Karpas-422 (cell line): ENCODE data around the gene SRGN. TPM values are rescaled to one million over a fixed set of nuclear protein-coding genes. Genes with fewer than 3 reads are reported as not detected.
A peak's percentile ranks its signal among the peaks of the same experiment; 100 is the strongest.

Experiments
- DNase-seq: peaks from one replicate; pipeline ENCODE4 v3.0.0-alpha.2; 2015
- H2AFZ ChIP-seq: fragments of 200-600 bp; sonication (generic); 2 replicates; pipeline ENCODE4 v1.6.1; 2014; ENCODE audit warnings: antibody characterized with exemption, low read length, mixed read lengths
- H3K27ac ChIP-seq: fragments of 200-600 bp; sonication (generic); 2 replicates; pipeline ENCODE4 v1.5.1; 2014; ENCODE audit warnings: mild to moderate bottlenecking, low read length, moderate library complexity
- H3K27me3 ChIP-seq: fragments of 200-600 bp; sonication (generic); 2 replicates; pipeline ENCODE4 v1.6.1; 2014; ENCODE audit warnings: low read length, mixed read lengths
- H3K36me3 ChIP-seq: fragments of 200-600 bp; sonication (generic); 2 replicates; pipeline ENCODE4 v1.6.1; 2014; ENCODE audit warnings: low read length, mixed read lengths; ENCODE audit not compliant: insufficient read depth
- H3K4me1 ChIP-seq: fragments of 200-600 bp; sonication (generic); 2 replicates; pipeline ENCODE4 v1.6.1; 2014; ENCODE audit warnings: mild to moderate bottlenecking, low read length, mixed read lengths
- H3K4me2 ChIP-seq: fragments of 200-600 bp; sonication (generic); 2 replicates; pipeline ENCODE4 v1.6.1; 2014; ENCODE audit warnings: low read length, low read depth, mild to moderate bottlenecking; ENCODE audit not compliant: poor library complexity, severe bottlenecking
- H3K4me3 ChIP-seq: fragments of 200-600 bp; sonication (generic); 2 replicates; pipeline ENCODE4 v1.5.1; 2014; ENCODE audit warnings: mild to moderate bottlenecking, antibody characterized with exemption, low read length, mixed read lengths
- H3K79me2 ChIP-seq: fragments of 200-600 bp; sonication (generic); 2 replicates; pipeline ENCODE4 v1.6.1; 2014; ENCODE audit warnings: mild to moderate bottlenecking, low read length, mixed read lengths
- H3K9ac ChIP-seq: fragments of 200-600 bp; sonication (generic); 2 replicates; pipeline ENCODE4 v1.6.0; 2014; ENCODE audit warnings: low read length
- H3K9me2 ChIP-seq: fragments of 200-600 bp; sonication (generic), shearing (Covaris generic); replicated peaks from 2 replicates; pipeline ENCODE4 v1.6.0; 2014; ENCODE audit warnings: mild to moderate bottlenecking, low read length, moderate library complexity; ENCODE audit not compliant: insufficient read depth
- H3K9me3 ChIP-seq: fragments of 300-700, 200-600 bp; sonication (generic); 2 replicates; pipeline ENCODE4 v1.6.1; 2014; ENCODE audit warnings: low read length, mixed read lengths
- H4K20me1 ChIP-seq: fragments of 200-600 bp; sonication (generic); 2 replicates; pipeline ENCODE4 v1.6.1; 2014; ENCODE audit warnings: mild to moderate bottlenecking, antibody characterized with exemption, low read length, low read depth; ENCODE audit not compliant: insufficient read depth
- total RNA-seq: library from RNA; depleted of rRNA; stranded (reverse); fragments of >200 nt; shearing (Covaris generic); gene quantifications from 2 replicates; pipeline ENCODE4 v1.2.3, GENCODE V29; 2014; ENCODE audit warnings: low replicate concordance

The SRGN gene
- total RNA-seq, 1 experiment from 2014 or later = 56.4 TPM

DNA sequence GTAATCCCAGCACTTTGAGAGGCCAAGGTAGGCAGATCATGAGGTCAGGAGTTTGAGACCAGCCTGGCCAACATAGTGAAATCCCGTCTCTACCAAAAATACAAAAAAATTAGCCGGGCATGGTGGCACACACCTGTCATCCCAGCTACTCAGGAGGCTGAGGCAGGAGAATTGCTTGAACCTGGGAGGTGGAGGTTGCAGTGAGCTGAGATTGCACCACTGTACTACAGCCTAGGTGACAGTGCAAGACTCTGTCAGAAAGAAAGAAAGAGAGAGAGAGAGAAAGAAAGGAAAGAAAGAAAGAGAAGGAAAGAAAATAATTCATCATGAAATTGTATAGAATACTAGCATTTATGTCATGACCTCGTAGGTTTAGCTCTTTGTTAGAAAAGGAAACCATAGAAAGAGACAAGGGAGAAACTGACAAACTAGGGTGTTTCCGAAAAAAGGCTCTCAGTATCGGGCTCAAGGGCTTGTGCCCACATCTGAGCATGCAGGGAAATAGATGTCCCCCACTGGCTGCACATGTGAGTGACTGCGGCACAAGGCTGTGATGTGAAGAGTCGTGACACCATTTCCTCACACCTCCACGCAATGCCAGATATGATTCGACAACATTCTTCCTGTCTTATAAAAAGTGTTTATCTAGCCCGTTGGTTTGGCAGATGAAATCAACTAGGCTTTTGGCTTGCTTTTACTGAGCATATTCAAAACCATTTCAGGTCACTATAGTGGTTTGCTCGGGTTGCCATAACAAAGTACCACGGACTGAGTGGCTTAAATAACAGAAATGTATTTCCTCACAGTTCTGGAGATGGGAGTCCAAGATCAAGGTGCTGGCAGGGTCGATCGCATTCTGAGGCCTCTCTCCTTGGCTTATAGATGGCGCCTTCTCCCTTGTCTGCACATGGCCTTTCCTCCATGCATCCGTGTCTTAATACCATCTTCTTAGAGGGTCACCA, 2.0 kb downstream of the SRGN start:
- H4K20me1 ChIP-seq = no peaks in the 10 kb centered on the region

DNA sequence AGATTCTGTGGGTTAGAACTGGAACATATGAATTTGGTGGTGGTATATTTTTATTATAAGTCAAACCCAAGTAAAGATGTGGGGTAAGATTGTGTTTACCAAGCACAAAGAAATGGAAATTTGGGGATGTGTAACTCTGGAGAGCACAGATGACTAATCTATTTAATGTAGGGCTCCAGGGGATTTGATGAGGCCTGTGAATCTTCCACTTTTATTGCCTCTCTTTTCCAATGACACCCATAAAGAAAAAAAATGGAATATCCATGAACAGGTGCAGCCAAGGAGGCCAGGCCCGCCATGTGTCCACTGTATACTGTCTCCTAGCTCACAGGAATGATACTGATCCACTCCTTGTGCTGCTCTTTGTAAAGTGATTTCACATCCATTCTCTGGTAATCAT, 2.8 kb downstream of the SRGN start:
- H3K27me3 ChIP-seq = no peaks in the 10 kb centered on the region
- H3K4me1 ChIP-seq = peaks cover 27% of the 10 kb centered on the region
- H3K79me2 ChIP-seq = no peaks in the 10 kb centered on the region
- no peak overlapping the region for H2AFZ ChIP-seq
- H3K9me2 ChIP-seq = no peaks in the 10 kb centered on the region
- H3K4me2 ChIP-seq = no peak overlapping the region
- no peak overlapping the region for H3K4me3 ChIP-seq
- H3K9me3 ChIP-seq = no peaks in the 10 kb centered on the region
- H3K36me3 ChIP-seq = no peaks in the 10 kb centered on the region
- H3K27ac ChIP-seq = no peak overlapping the region
- H3K9ac ChIP-seq = no peak overlapping the region
- H4K20me1 ChIP-seq = no peaks in the 10 kb centered on the region
- no peak for DNase-seq

More for the DNA sequence above, 2.0 kb downstream of the SRGN start:
- Histone ChIP-seq H3K9me2 (no peaks in the 10 kb centered on the region), H3K4me1 (peaks cover 27% of the 10 kb centered on the region), H2AFZ (0 out of 2 replicates have a peak overlapping the region, but pooled peaks have one; percentile 20), H3K27me3 (no peaks in the 10 kb centered on the region), H3K79me2 (no peaks in the 10 kb centered on the region), H3K9ac (no peak overlapping the region), H3K9me3 (no peaks in the 10 kb centered on the region), H3K4me3 (no peak overlapping the region), H3K27ac (no peak overlapping the region), H3K4me2 (peak overlapping the region; percentile 13), H3K36me3 (no peaks in the 10 kb centered on the region)
- no peak for DNase-seq

DNA sequence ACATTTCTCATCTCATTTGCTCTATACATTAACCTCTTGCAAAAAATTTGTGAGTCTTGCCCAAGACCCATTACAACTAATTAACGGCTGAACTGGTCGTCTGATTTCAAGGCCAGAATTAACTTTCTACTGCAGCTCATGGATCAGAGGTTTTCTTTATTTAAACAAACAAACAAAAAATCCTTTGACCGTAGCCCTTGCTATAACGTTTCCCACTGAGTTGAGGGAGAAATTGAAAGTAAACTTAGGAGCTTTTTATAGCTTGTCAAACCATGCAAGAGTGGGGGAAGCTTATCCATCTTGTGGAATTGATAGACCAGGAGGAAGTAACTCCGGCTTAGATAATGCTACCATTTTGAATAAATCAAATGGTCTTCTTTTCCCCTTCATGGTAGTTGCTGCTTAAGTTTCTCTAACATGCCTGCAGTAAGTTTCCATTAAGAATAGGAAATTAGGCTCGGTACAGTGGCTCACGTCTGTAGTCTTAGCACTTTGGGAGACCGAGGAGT, 3.3 kb downstream of the SRGN start:
- no peak for DNase-seq
- no peaks in the 10 kb centered on the region for H3K79me2 ChIP-seq
- no peaks in the 10 kb centered on the region for H3K36me3 ChIP-seq
- no peaks in the 10 kb centered on the region for H3K9me3 ChIP-seq
- no peaks in the 10 kb centered on the region for H3K9me2 ChIP-seq
- peaks cover 27% of the 10 kb centered on the region for H3K4me1 ChIP-seq
- no peak overlapping the region for H3K4me3 ChIP-seq
- no peak overlapping the region for H3K9ac ChIP-seq
- no peak overlapping the region for H3K4me2 ChIP-seq
- H3K27ac ChIP-seq = no peak overlapping the region
- no peaks in the 10 kb centered on the region for H4K20me1 ChIP-seq
- H2AFZ ChIP-seq = no peak overlapping the region
- no peaks in the 10 kb centered on the region for H3K27me3 ChIP-seq

DNA sequence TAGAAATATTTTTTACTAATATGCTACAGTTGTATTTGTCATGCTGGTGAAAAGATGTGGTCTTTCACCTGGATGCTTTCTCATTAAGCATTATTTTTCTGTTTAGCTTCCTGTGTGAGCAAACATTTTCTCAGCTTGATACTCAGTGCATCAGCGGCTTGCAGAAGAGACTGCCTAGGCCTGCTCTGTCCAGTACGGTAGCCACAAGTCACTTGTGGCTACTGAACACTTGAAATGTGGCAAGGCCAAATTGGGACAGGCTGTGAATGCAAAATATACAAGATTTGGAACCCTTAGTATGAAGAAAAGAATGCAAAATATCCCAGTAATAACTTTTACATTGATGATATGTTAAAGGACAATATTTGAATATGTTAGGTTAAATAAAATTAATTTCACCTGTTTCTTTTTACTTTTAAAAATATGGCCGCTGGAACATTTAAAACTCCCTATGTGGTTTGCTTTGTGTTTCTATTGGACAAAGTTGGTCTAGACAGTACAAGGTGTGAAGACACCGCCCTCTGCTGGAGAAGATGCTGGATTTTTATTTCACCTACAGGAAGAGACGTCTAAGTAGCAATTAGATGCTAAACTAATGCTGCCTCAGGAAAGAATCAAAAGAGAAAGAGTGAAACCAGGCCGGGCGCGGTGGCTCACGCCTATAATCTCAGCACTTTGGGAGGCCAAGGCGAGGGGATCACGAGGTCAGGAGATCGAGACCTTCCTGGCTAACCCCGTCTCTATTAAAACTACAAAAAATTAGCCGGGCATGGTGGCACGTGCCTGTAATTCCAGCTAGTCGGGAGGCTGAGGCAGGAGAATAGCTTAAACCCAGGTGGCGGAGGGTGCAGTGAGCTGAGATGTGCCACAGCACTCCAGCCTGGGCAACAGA, 5.3 kb downstream of the SRGN start:
- H3K4me3 ChIP-seq = no peak overlapping the region
- no peaks in the 10 kb centered on the region for H3K9me2 ChIP-seq
- no peaks in the 10 kb centered on the region for H4K20me1 ChIP-seq
- no peaks in the 10 kb centered on the region for H3K36me3 ChIP-seq
- peak overlapping the region; percentile 44 for H2AFZ ChIP-seq
- H3K27me3 ChIP-seq = no peaks in the 10 kb centered on the region
- H3K4me2 ChIP-seq = no peak overlapping the region
- DNase-seq = peak; percentile 93
- H3K79me2 ChIP-seq = no peaks in the 10 kb centered on the region
- peaks cover 15% of the 10 kb centered on the region for H3K4me1 ChIP-seq
- no peaks in the 10 kb centered on the region for H3K9me3 ChIP-seq
- H3K27ac ChIP-seq = no peak overlapping the region
- H3K9ac ChIP-seq = no peak overlapping the region

DNA sequence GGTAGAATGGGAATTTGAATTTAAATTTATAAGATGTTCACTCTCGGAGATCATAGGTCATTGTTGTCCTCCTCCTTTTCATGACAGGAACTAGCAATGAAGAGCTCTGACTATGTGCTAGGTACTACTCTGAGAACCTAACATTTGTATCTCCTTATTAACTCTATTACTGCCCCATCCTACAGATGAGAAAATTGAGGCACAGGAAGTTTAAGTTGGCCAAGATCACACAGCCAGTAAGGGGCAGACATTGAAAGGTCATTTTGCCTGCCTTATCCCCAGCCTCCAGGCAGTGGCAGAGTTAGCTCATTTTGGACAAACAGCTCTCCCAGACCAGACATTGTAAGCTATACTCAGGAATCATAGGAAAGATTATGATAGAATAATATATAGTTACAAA, 6.0 kb downstream of the SRGN start:
- H3K36me3 ChIP-seq = no peaks in the 10 kb centered on the region
- H2AFZ ChIP-seq = no peak overlapping the region; the same call in 1 of the 2 replicates
- H3K9ac ChIP-seq = no peak overlapping the region
- H3K27me3 ChIP-seq = no peaks in the 10 kb centered on the region
- peaks cover 8% of the 10 kb centered on the region for H3K4me1 ChIP-seq
- no peak overlapping the region for H3K4me3 ChIP-seq
- no peaks in the 10 kb centered on the region for H4K20me1 ChIP-seq
- H3K9me3 ChIP-seq = no peaks in the 10 kb centered on the region
- no peaks in the 10 kb centered on the region for H3K79me2 ChIP-seq
- no peaks in the 10 kb centered on the region for H3K9me2 ChIP-seq
- no peak overlapping the region for H3K4me2 ChIP-seq
- H3K27ac ChIP-seq = no peak overlapping the region
- DNase-seq = no peak

DNA sequence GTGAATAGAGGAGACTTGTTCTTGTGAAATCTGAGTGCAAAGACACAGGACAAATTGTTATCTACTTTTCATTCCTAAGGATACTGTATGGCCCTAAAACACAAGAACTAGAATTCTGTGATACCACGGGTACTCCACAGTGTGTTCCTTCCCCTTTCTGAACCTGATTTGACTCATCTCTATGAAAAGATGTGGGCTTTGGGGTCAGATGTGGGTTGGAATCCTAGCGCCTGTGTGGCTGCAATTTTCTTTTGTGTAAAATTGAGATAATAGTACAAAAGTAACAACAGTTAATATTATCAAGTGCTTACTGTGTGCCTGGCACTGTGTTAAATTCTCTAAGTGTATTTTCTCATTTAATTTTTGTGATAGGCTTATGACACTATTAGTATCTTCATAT, 8.1 kb downstream of the SRGN start:
- H3K4me1 ChIP-seq = peaks cover 3% of the 10 kb centered on the region; the same call in 1 of the 2 replicates
- H3K4me2 ChIP-seq = no peak overlapping the region
- no peak overlapping the region for H3K4me3 ChIP-seq

DNA sequence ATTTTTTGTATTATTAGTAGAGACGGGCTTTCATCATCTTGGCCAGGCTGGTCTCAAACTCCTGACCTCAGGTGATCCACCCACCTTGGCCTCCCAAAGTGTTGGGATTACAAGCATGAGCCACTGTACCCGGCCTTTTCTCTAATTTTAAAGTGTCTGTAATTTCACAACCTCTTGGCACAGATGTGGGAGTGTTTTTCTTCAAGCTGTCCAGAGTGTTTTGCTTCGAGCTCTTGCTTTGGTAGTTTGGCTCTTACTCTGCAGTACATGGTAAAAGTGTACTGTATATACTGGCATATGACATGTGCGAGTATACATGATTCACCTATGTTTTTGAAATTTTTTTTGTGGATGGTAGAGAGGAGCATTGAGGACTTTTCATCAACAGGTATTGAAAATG, 9.8 kb downstream of the SRGN start:
- H3K79me2 ChIP-seq = no peaks in the 10 kb centered on the region
- no peaks in the 10 kb centered on the region for H4K20me1 ChIP-seq
- H3K4me2 ChIP-seq = no peak overlapping the region
- no peaks in the 10 kb centered on the region for H3K27me3 ChIP-seq
- DNase-seq = no peak
- H3K9me3 ChIP-seq = no peaks in the 10 kb centered on the region
- peaks cover 3% of the 10 kb centered on the region; the same call in 1 of the 2 replicates for H3K4me1 ChIP-seq
- H2AFZ ChIP-seq = no peak overlapping the region
- no peak overlapping the region for H3K9ac ChIP-seq
- H3K9me2 ChIP-seq = no peaks in the 10 kb centered on the region
- H3K27ac ChIP-seq = no peak overlapping the region
- H3K36me3 ChIP-seq = no peaks in the 10 kb centered on the region
- no peak overlapping the region for H3K4me3 ChIP-seq

More for the DNA sequence above, 8.1 kb downstream of the SRGN start:
- Histone ChIP-seq H4K20me1 (no peaks in the 10 kb centered on the region), H2AFZ (no peak overlapping the region), H3K9me2 (no peaks in the 10 kb centered on the region), H3K36me3 (no peaks in the 10 kb centered on the region), H3K9ac (no peak overlapping the region), H3K27me3 (no peaks in the 10 kb centered on the region), H3K9me3 (no peaks in the 10 kb centered on the region), H3K27ac (no peak overlapping the region), H3K79me2 (no peaks in the 10 kb centered on the region)
- DNase-seq = no peak
